HUES6 (cell line): ENCODE results near the gene ZNF608.

ENCODE experiments used
- H3K27ac ChIP-seq: 2 replicates; pipeline ENCODE4 v1.7.0; 2013; ENCODE audit warnings: low read depth, mild to moderate bottlenecking, low read length, inconsistent platforms
- H3K27me3 ChIP-seq: 2 replicates; pipeline ENCODE4 v1.6.1; 2013; ENCODE audit warnings: low read length; ENCODE audit not compliant: control insufficient read depth, insufficient read depth
- H3K36me3 ChIP-seq: 2 replicates; pipeline ENCODE4 v1.6.1; 2013; ENCODE audit warnings: low read length; ENCODE audit not compliant: control insufficient read depth, insufficient read depth
- H3K4me1 ChIP-seq: 2 replicates; pipeline ENCODE4 v1.6.1; 2013; ENCODE audit warnings: low read length; ENCODE audit not compliant: control insufficient read depth, insufficient read depth
- H3K4me3 ChIP-seq: 2 replicates; pipeline ENCODE4 v1.5.1; 2013; ENCODE audit warnings: low read depth, low read length
- H3K9ac ChIP-seq: one replicate; pipeline ENCODE4 v1.6.1; 2013; ENCODE audit warnings: mild to moderate bottlenecking, low read length
- H3K9me3 ChIP-seq: 2 replicates; pipeline ENCODE4 v1.6.1; 2013; ENCODE audit warnings: low read depth, low read length; ENCODE audit not compliant: control insufficient read depth, insufficient read depth

Gene ZNF608

DNA sequence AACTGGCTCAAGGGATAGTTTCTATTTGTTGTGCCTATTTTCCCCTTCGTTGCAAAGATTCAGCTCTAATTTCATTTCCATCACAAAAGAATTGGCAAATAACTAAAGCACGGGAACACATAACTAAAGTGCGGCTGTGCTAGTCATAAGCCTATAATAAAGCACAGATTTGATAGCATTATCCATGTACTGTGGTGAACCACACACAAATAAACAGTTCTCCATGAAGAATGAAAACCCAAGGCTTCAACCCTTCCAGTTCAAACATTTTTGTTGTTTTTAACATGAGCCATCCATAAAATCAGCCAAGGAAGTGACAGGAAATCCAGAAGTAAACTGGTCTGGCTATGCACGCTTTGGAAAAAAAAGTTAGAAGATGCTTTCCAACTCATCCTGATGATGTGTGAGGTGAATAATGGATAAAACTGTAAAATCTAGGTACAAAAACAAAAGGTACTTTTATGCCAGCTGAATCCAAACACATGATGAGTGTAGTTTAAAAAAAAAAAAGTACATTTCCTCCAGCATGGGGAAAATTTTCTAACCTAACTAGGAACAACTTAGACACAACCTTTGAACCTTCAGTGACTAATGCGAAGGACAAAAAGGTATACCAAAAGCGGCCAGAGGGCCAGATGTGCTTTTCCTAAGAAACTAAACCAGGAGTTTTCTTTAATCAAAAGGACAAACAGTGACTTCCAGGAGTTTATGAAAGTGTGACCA, 10.2 kb downstream of the ZNF608 start:
- peak overlapping the region; percentile 89 for H3K27ac ChIP-seq
- H3K9me3 ChIP-seq = peaks cover 4% of the 10 kb centered on the region
- H3K4me3 ChIP-seq = peak overlapping the region; percentile 47; the same call in 1 of the 2 replicates
- peaks cover 4% of the 10 kb centered on the region; the same call in 1 of the 2 replicates for H3K36me3 ChIP-seq
- H3K9ac ChIP-seq = peak overlapping the region; percentile 85
- H3K4me1 ChIP-seq = peaks cover 92% of the 10 kb centered on the region
- no peaks in the 10 kb centered on the region for H3K27me3 ChIP-seq

DNA sequence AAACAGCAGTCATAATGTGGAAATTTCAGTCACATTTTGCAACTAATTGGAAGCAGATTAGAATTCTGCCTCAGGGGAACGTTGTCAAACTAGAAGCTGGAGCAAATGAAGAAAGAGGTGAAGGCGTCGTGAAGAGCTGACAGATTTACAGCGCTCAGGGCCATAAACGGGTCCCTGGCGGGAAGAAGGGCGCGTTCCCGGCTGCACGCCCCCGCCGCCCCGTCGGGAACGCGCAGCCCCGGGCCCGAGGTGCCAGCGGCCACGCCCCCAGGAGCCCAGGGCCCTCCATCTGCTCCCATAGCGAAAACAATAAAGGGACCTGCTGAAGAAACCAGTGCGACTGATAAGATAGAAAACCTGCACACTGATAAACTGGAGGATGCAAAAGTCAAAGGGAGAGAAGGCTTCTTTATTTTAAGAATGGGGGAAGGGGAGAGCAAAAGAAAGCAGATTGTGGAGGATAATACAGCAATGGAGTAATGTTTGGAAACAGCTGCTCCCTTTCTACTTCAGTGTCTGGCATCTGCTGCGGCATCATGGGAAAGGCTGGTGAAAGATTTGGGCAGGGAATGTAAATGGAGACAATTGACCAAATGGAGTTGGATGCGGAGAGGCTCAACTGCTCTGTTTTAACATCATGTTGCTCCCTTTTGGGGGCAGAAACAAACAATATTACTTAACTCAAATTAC, 11.1 kb downstream of the ZNF608 start:
- no peaks in the 10 kb centered on the region; the same call in 1 of the 2 replicates for H3K9me3 ChIP-seq
- peaks cover 92% of the 10 kb centered on the region for H3K4me1 ChIP-seq
- H3K36me3 ChIP-seq = no peaks in the 10 kb centered on the region
- H3K27me3 ChIP-seq = no peaks in the 10 kb centered on the region
- peak overlapping the region; percentile 85 for H3K9ac ChIP-seq
- H3K4me3 ChIP-seq = peak overlapping the region; percentile 47
- H3K27ac ChIP-seq = peak overlapping the region; percentile 89; the same call in 1 of the 2 replicates

DNA sequence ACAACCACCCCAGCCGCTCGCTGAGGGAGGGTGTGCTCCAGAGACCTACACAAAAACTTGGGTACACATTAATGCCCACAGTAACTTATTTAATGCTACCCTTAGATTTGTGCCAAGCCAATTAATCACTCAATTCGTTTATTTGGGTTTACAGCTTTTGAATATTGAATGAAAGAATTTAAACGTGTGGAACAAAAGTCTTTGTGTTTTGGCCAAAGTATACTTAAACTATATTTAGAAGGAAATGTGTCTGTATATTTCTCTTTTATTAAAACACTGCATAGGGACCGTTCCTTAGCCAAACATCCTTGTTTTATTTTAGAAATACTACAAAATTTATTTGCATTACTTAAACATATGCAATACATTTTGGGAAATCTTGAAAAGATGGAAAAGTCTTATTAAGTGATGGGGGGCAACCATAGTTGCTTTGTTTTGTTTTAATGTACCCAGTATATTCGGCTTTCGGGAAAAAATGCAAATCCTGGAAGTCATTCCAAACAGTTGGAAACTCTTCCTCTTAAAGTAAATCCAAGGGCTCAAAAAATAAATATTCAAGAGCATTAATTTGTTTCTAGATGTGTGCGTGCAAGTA, 11.8 kb downstream of the ZNF608 start:
- Histone ChIP-seq H3K27ac (peak overlapping the region; percentile 89; the same call in 1 of the 2 replicates), H3K36me3 (no peaks in the 10 kb centered on the region), H3K4me1 (peaks cover 92% of the 10 kb centered on the region), H3K9ac (peak overlapping the region; percentile 29), H3K9me3 (no peaks in the 10 kb centered on the region), H3K27me3 (no peaks in the 10 kb centered on the region), H3K4me3 (peak overlapping the region; percentile 26; the same call in 1 of the 2 replicates)

DNA sequence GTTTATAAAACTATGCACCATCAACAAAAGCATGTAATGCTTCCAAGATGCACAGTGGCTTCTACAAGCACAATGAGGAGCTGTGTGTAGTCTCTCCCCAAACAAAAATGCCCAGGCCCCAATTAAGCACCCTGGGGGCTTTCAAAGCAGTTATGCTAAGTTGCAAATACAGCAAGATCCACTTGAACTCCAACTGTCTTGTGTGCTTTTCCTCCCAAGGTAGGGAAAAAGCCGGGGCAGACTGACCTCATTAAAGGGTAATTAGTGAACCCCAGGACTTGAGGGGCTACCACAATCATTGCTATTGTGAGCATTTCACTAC, 13.1 kb downstream of the ZNF608 start:
- Histone ChIP-seq H3K27ac (peak overlapping the region; percentile 32; the same call in 1 of the 2 replicates), H3K27me3 (no peaks in the 10 kb centered on the region), H3K4me3 (peak overlapping the region; percentile 5; the same call in 1 of the 2 replicates), H3K9ac (no peak overlapping the region), H3K9me3 (no peaks in the 10 kb centered on the region), H3K4me1 (peaks cover 89% of the 10 kb centered on the region), H3K36me3 (no peaks in the 10 kb centered on the region; the same call in 1 of the 2 replicates)

DNA sequence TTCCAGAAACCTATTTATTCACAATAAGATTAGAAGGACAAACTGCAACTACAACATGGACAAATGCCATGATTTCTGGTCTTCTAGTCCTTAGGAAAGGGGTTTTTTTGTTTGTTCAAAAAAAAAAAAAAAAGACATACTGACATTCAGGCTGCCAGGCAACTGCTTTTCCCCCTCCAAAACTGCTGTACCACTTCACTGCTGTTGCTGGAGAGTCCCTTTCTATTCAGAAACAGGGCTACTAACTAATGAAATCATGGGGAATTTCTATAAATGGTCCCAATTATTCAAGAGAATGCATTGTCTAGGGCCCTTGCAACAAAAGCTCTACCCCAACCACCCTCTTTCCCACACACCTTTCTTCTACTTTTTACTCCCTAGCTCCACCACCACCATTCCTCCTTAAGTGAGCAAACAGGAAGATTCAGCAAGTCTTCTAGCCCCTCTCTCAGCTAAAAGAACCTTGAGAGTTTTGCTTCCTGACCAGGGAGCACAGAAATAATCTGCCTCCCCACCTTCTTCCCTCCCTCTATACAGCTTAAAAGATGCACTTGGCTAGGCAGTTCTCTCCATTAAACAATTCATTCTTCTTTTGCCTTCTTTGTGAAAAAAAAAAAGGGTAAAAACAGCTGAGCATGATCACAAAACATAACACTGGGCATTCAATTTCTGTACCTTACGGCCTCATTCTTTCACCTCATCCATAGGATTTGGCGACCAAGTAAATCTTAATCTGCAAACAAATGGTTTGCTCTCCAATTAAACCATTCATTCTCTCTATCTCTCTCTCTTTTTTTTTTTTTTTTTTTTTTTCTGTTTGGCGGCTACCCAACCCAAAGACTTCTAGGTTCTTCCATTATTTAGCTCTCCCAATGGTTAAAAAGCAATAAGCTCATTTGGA, 13.8 kb downstream of the ZNF608 start:
- H3K4me1 ChIP-seq = peaks cover 82% of the 10 kb centered on the region

GRCh38 chr5:124730381-124730780, 16.1 kb downstream of the ZNF608 start:
- Histone ChIP-seq H3K36me3 (no peaks in the 10 kb centered on the region; the same call in 1 of the 2 replicates), H3K27me3 (no peaks in the 10 kb centered on the region), H3K4me1 (peaks cover 69% of the 10 kb centered on the region), H3K4me3 (no peak overlapping the region), H3K27ac (no peak overlapping the region), H3K9ac (no peak overlapping the region), H3K9me3 (no peaks in the 10 kb centered on the region)

More for the DNA sequence above, 13.8 kb downstream of the ZNF608 start:
- Histone ChIP-seq H3K9me3 (no peaks in the 10 kb centered on the region), H3K27me3 (no peaks in the 10 kb centered on the region), H3K36me3 (no peaks in the 10 kb centered on the region; the same call in 1 of the 2 replicates), H3K9ac (no peak overlapping the region), H3K27ac (peak overlapping the region; percentile 32; the same call in 1 of the 2 replicates), H3K4me3 (peak overlapping the region; percentile 7; the same call in 1 of the 2 replicates)

DNA sequence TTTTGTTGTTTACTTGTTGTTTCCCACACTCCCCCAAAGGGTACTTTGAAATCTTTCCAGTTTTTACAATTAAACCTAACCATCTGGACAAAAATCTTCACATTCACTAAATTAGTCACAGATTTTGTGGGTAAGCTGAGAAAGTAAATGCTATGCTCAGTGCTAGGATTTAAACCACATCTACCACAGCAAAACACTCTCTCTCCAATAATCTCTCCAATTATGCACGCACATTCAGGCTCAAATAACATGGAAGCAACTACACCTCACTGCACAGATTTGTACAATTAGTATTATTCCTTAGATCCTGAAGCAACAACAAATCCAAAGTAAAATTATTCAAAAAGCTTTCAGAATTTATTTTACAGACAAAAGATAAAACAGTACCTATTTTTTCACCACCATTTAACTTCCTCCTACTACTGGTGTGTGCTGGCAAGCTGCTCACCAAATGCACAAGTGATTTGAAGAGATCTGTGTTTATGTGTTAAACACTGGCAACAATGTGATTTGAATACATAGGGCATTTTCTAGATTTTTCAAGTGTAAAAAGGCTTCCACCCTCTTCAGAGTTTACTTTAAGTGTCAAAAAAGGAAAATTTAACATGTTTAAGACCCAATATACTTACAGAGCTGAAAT, 16.6 kb downstream of the ZNF608 start:
- Histone ChIP-seq H3K36me3 (no peaks in the 10 kb centered on the region; the same call in 1 of the 2 replicates), H3K9me3 (no peaks in the 10 kb centered on the region), H3K4me1 (peaks cover 70% of the 10 kb centered on the region), H3K27me3 (no peaks in the 10 kb centered on the region), H3K4me3 (no peak overlapping the region), H3K27ac (no peak overlapping the region), H3K9ac (no peak overlapping the region)

DNA sequence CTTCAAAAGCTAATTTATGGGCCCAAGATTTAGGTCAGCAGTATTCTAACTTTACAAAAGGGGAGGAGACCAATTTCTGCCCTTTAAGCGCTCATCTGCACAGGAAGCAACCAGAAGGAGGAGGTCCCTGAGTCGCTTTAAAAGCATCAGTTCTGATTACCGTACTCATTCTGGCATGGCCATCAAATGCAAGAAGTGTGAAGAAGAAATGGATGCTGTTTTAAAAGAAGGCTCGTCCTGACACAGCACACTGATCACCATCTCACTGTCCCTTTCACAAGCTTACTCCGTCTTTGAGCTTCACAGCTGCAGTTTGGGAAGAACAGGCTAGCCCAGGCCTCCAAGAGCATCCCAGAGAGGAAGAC, 17.5 kb downstream of the ZNF608 start:
- H3K4me3 ChIP-seq = no peak overlapping the region
- no peak overlapping the region for H3K9ac ChIP-seq

DNA sequence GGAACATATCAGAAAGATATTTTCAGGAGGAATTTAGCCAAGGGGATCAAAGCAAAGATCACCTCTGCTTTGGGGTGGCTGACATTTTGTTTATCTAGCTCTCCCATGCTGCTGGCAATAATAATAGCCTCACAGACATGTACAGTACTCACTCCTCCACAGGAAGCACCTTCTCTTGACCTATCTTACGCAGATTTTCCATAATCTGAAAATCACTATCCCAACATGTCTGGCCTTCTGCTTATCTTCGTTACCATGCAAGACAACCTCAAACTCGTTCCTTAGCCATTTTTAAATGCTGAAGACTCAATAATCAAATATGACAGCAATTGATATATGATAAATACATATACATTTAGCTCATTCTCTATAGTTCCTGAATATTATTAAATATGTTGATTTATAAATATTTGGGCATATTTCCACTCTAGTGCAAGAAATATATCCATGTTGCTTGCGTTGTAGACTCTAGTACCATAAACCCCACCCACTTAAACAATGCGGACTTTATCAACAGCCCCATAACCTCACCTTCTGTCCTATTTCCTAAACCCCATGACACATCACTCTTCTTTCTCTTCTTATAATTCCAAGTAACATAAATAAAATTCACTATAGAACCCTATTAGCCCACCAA, 18.0 kb downstream of the ZNF608 start:
- no peak overlapping the region for H3K4me3 ChIP-seq
- H3K27ac ChIP-seq = no peak overlapping the region
- H3K27me3 ChIP-seq = no peaks in the 10 kb centered on the region
- no peaks in the 10 kb centered on the region for H3K9me3 ChIP-seq
- peaks cover 61% of the 10 kb centered on the region for H3K4me1 ChIP-seq
- no peak overlapping the region for H3K9ac ChIP-seq
- H3K36me3 ChIP-seq = no peaks in the 10 kb centered on the region; the same call in 1 of the 2 replicates

More for the DNA sequence above, 17.5 kb downstream of the ZNF608 start:
- Histone ChIP-seq H3K9me3 (no peaks in the 10 kb centered on the region), H3K36me3 (no peaks in the 10 kb centered on the region; the same call in 1 of the 2 replicates), H3K4me1 (peaks cover 66% of the 10 kb centered on the region), H3K27ac (no peak overlapping the region), H3K27me3 (no peaks in the 10 kb centered on the region)
